Panc1 (cell line): ENCODE results near the gene RRAS. TPM values are rescaled to one million over a fixed set of nuclear protein-coding genes. Genes with fewer than 3 reads are reported as not detected.

Experiments
- ATAC-seq: fragments of 200-7000 bp; cut with Tn5 transposase; 2 replicates; pipeline ENCODE4 v1.9.1; 2020; ENCODE audit warnings: mild to moderate bottlenecking, moderate library complexity
- BruUV-seq: library from RNA; stranded (reverse); fragments of 400-500 nt; replicated peaks from 2 replicates; lab custom pipeline; 2021; lab: Mats Ljungman, UMichigan
- CTCF ChIA-PET: fragments of 300-600 bp; sonication (Branson Sonifier 250); formaldehyde crosslinking; loops from one replicate; lab custom pipeline; 2022; ENCODE audit warnings: antibody characterized with exemption; lab: Charles Lee
- POLR2A ChIA-PET: fragments of 300-600 bp; sonication (Branson Sonifier 250); formaldehyde crosslinking; loops from one replicate; lab custom pipeline; 2022; ENCODE audit warnings: antibody characterized with exemption; lab: Charles Lee
- DNase-seq: peaks from one replicate; pipeline ENCODE4 v3.0.0-alpha.2; 2010; ENCODE audit warnings: low read depth, low spot score
- H3K27ac ChIP-seq: 2 replicates; pipeline ENCODE4 v1.5.1; 2011; ENCODE audit warnings: mild to moderate bottlenecking, low read length, inconsistent platforms
- H3K27me3 ChIP-seq: fragments of 200-500 bp; sonication (Bioruptor generic); 2 replicates; pipeline ENCODE4 v1.6.0; 2014; ENCODE audit warnings: low read length, inconsistent platforms; ENCODE audit not compliant: control insufficient read depth, insufficient read depth
- H3K36me3 ChIP-seq: fragments of 200-500 bp; sonication (Bioruptor generic); 2 replicates; pipeline ENCODE4 v1.5.1; 2014; ENCODE audit warnings: inconsistent platforms, mild to moderate bottlenecking, low read length, moderate library complexity; ENCODE audit not compliant: control insufficient read depth, insufficient read depth
- H3K4me1 ChIP-seq: 2 replicates; pipeline ENCODE4 v1.5.1; 2011; ENCODE audit warnings: inconsistent platforms, mild to moderate bottlenecking, low read length, moderate library complexity; ENCODE audit not compliant: control insufficient read depth, insufficient read depth
- H3K4me3 ChIP-seq, 2 experiments: 2 replicates each; pipeline ENCODE4 v1.5.1; 2011 to 2012; ENCODE audit warnings: low read depth in 2 of 2, low read length in 2 of 2, mild to moderate bottlenecking in 2 of 2, inconsistent platforms in 1 of 2, moderate library complexity in 1 of 2
- H3K9me3 ChIP-seq: fragments of 200-500 bp; sonication (Bioruptor generic); 2 replicates; pipeline ENCODE4 v1.5.1; 2014; ENCODE audit warnings: low read depth, mild to moderate bottlenecking, inconsistent platforms, low read length, moderate library complexity; ENCODE audit not compliant: control insufficient read depth, insufficient read depth
- POLR2AphosphoS5 ChIP-seq: IDR thresholded peaks from 2 replicates; pipeline ENCODE4 v1.6.1; 2012; ENCODE audit warnings: mild to moderate bottlenecking, low read depth, low read length, moderate library complexity
- SIN3A ChIP-seq: IDR thresholded peaks from 2 replicates; pipeline ENCODE4 v1.6.1; 2012; ENCODE audit warnings: low read depth, mild to moderate bottlenecking, low read length, moderate library complexity, borderline replicate concordance; ENCODE audit not compliant: insufficient read depth
- TCF7L2 ChIP-seq: IDR thresholded peaks from 2 replicates; pipeline ENCODE4 v1.6.1; 2011; ENCODE audit warnings: mild to moderate bottlenecking, low read depth, low read length, inconsistent platforms
- in situ Hi-C: cut with HindIII; loops from 2 replicates; pipeline ENCODE4 v1.10.0; 2016; ENCODE audit warnings: low sequenced_read_pairs, low pct_unique_long_range_greater_than_20kb
- intact Hi-C: fragments of 100-400 bp; cut with micrococcal nuclease; formaldehyde crosslinking; loops from one replicate; pipeline ENCODE4 v1.10.0; 2022; ENCODE audit not compliant: unreplicated experiment
- total RNA-seq: library from RNA; stranded (reverse); gene quantifications from one replicate; pipeline ENCODE4 v1.2.1, GENCODE V29; 2021; ENCODE audit not compliant: unreplicated experiment
- TF ChIP-seq, protein P1 (sequence below): fragments of 450-650 bp; IDR thresholded peaks from 2 replicates; pipeline ENCODE4 v1.5.1; 2017; ENCODE audit warnings: mild to moderate bottlenecking
- TF ChIP-seq, protein P2 (sequence below), 2 experiments: IDR thresholded peaks; 2 replicates each; pipeline ENCODE4 v1.6.1; 2011 to 2012; ENCODE audit warnings: low read depth in 2 of 2, control low read depth in 1 of 2, low read length in 1 of 2, mild to moderate bottlenecking in 1 of 2, moderate library complexity in 1 of 2; ENCODE audit not compliant: insufficient read depth in 1 of 2

Gene RRAS
- total RNA-seq, 1 experiment from 2014 or later = 64.4 TPM

DNA sequence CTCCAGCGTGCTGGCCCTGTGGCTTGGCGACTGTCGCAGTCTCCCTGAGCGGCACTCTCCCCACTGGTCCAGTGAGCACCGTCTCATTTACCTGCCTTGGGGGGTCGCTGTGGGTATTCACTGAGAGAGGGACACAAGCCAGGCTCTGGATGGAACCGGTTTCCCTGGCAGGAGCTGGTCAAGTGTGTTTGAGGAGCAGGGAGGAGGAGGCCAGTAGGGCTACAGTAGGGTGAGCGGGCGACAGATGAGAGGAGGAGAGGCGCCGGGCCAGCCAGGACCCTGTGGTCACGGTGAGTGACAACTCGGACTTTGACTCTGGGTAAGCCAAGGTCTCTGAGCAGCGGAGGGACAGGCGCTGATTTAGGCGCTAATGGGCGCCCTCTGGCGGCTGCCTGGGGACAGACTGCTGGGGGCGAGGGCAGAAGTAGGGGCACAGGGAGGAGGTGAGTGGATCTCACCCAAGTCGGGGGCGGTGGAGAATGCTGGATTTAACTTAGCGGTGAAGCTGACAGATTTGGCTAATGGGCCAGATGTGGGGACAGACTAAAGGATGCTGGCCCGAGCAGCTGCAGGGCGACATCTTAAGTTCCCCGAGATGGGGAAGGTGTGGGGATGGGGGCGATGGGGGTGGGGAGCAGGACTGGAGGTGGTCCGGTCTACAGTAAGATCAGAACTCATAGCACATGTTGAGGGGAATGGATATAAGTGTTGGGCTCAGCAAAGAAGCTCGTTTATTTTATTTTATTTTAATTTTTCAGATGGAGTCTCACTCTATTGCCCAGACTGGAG, 32.4 kb upstream of the RRAS start:
- BruUV-seq = no TSS peak
- H3K27ac ChIP-seq = 0 out of 2 replicates have a peak overlapping the region, but pooled peaks have one; percentile 23

DNA sequence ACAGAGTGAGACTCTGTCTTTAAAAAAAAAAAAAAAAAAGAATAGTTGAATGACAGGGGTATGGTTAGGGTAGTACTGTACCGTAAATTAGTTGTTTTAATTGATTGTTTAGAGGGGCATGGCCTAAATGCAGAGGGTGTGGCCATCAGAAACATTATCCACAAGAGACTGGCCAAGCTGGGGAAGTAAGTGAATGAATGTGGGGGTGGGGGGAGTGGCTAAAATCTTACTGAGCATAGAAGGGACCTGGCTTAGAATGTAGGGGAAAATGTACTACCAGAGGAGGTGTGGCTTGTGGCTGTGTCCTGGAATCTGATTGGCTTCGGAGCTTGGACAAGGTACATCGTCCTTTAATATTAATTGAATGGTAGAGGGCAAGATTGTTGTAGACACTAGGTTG, 29.6 kb upstream of the RRAS start:
- TF ChIP-seq SIN3A = no peak
- TF ChIP-seq POLR2AphosphoS5 = no peak
- in situ Hi-C loops = no loop called here
- POLR2A ChIA-PET = no interaction called here
- DNase-seq = no peak
- CTCF ChIA-PET = no interaction called here
- H3K36me3 ChIP-seq = peaks cover 10% of the 10 kb centered on the region; the same call in 1 of the 2 replicates
- intact Hi-C loops = no loop called here
- no peaks in the 10 kb centered on the region for H3K27me3 ChIP-seq
- no peak overlapping the region for H3K4me3 ChIP-seq
- H3K4me1 ChIP-seq = peaks cover 6% of the 10 kb centered on the region; the same call in 1 of the 2 replicates
- ATAC-seq = no peak
- BruUV-seq = no TSS peak
- no peaks in the 10 kb centered on the region for H3K9me3 ChIP-seq
- no peak overlapping the region for H3K27ac ChIP-seq

More for the DNA sequence above, 32.4 kb upstream of the RRAS start:
- Histone ChIP-seq H3K4me3 (no peak overlapping the region), H3K27me3 (no peaks in the 10 kb centered on the region), H3K9me3 (no peaks in the 10 kb centered on the region), H3K4me1 (peaks cover 4% of the 10 kb centered on the region; the same call in 1 of the 2 replicates), H3K36me3 (no peaks in the 10 kb centered on the region; the same call in 1 of the 2 replicates)
- in situ Hi-C loops (no loop called here), intact Hi-C loops (no loop called here)
- ATAC-seq = peak; percentile 40
- no peak for DNase-seq
- ChIA-PET CTCF (interaction anchor here (1.0 kb wide), 1 partner anchor 9 kb away, joined by 6 read pairs; no protein-coding TSS in a partner anchor), POLR2A (no interaction called here)
- no peak for TF ChIP-seq SIN3A
- no peak for TF ChIP-seq POLR2AphosphoS5
- TF ChIP-seq, protein P1, sequence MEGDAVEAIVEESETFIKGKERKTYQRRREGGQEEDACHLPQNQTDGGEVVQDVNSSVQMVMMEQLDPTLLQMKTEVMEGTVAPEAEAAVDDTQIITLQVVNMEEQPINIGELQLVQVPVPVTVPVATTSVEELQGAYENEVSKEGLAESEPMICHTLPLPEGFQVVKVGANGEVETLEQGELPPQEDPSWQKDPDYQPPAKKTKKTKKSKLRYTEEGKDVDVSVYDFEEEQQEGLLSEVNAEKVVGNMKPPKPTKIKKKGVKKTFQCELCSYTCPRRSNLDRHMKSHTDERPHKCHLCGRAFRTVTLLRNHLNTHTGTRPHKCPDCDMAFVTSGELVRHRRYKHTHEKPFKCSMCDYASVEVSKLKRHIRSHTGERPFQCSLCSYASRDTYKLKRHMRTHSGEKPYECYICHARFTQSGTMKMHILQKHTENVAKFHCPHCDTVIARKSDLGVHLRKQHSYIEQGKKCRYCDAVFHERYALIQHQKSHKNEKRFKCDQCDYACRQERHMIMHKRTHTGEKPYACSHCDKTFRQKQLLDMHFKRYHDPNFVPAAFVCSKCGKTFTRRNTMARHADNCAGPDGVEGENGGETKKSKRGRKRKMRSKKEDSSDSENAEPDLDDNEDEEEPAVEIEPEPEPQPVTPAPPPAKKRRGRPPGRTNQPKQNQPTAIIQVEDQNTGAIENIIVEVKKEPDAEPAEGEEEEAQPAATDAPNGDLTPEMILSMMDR = peak; percentile 93
- no peak for TF ChIP-seq TCF7L2
- TF ChIP-seq, protein P2, sequence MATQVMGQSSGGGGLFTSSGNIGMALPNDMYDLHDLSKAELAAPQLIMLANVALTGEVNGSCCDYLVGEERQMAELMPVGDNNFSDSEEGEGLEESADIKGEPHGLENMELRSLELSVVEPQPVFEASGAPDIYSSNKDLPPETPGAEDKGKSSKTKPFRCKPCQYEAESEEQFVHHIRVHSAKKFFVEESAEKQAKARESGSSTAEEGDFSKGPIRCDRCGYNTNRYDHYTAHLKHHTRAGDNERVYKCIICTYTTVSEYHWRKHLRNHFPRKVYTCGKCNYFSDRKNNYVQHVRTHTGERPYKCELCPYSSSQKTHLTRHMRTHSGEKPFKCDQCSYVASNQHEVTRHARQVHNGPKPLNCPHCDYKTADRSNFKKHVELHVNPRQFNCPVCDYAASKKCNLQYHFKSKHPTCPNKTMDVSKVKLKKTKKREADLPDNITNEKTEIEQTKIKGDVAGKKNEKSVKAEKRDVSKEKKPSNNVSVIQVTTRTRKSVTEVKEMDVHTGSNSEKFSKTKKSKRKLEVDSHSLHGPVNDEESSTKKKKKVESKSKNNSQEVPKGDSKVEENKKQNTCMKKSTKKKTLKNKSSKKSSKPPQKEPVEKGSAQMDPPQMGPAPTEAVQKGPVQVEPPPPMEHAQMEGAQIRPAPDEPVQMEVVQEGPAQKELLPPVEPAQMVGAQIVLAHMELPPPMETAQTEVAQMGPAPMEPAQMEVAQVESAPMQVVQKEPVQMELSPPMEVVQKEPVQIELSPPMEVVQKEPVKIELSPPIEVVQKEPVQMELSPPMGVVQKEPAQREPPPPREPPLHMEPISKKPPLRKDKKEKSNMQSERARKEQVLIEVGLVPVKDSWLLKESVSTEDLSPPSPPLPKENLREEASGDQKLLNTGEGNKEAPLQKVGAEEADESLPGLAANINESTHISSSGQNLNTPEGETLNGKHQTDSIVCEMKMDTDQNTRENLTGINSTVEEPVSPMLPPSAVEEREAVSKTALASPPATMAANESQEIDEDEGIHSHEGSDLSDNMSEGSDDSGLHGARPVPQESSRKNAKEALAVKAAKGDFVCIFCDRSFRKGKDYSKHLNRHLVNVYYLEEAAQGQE (IDR thresholded peaks at IDR 0.05; ENCODE audit: insufficient read depth in 1 of 2, low read depth in 2 of 2, low read length in 1 of 2) = no peak
